ENCODE results near the gene MON2. TPM values are rescaled to one million over a fixed set of nuclear protein-coding genes. Genes with fewer than 3 reads are reported as not detected.

The MON2 gene
- total and polyA plus RNA-seq, 2 of the 8 experiments (the other 6 are each of a cell fraction or from before 2014, with no cell fraction given), result 3.8 to 21.8 TPM

GRCh38 chr12:62643486-62643885 lies 176.9 kb downstream of the MON2 start:
- ChIA-PET CTCF (ENCODE audit: partially characterized antibody) (interaction anchor here (0.9 to 2.3 kb wide), 3 partner anchors 11 to 63 kb away, joined by 3 to 6 read pairs (median 3); no protein-coding TSS in a partner anchor), POLR2A (ENCODE audit: partially characterized antibody) (interaction anchor here (2.2 kb wide), 1 partner anchor 10 kb away, joined by 6 read pairs; no protein-coding TSS in a partner anchor)
- Histone ChIP-seq H3K9me3 (ENCODE audit: insufficient read depth in 2 of 2, low read depth in 1 of 2, low read length in 1 of 2) (no peaks in the 10 kb centered on the region), H3K27me3 (replicated peaks in 1 of 4; ENCODE audit: control insufficient read depth in 3 of 4, extremely low read depth in 1 of 4, insufficient read depth in 3 of 4, low read length in 3 of 4) (no peaks in the 10 kb centered on the region), H3K79me1 (ENCODE audit: low read depth, low read length) (no peaks in the 10 kb centered on the region; the same call in 1 of the 2 replicates), H3K4me2 (ENCODE audit: insufficient read depth in 1 of 2, low read depth in 2 of 2, low read length in 2 of 2) (no peak overlapping the region), H4K8ac (ENCODE audit: extremely low read depth, insufficient read depth, low read length) (no peak overlapping the region), H3K4me1 (replicated peaks in 1 of 4; ENCODE audit: control insufficient read depth in 3 of 4, insufficient read depth in 4 of 4, low read length in 3 of 4) (peaks cover 0 to 12% (median 7%) of the 10 kb centered on the region in 4 experiments; a peak in 6 of 7 replicates), H3K23me2 (ENCODE audit: low read depth, low read length) (no peaks in the 10 kb centered on the region), H3K27ac (ENCODE audit: low read depth, low read length) (no peak overlapping the region), H3K18ac (ENCODE audit: extremely low read depth, low read length) (no peak overlapping the region), H2BK20ac (ENCODE audit: low read length) (no peak overlapping the region), H3K14ac (ENCODE audit: insufficient read length) (no peak overlapping the region), H4K20me1 (replicated peaks in 1 of 2; ENCODE audit: control insufficient read depth in 1 of 2, insufficient read depth in 2 of 2, low read length in 2 of 2) (no peaks in the 10 kb centered on the region), H3K4me3 (ENCODE audit: extremely low read depth in 1 of 4, insufficient read depth in 2 of 4, low read depth in 3 of 4, low read length in 4 of 4) (no peak overlapping the region), H2BK5ac (ENCODE audit: low read depth, low read length) (no peak overlapping the region), H2AFZ (ENCODE audit: low read length) (no peak overlapping the region), H3K4ac (replicated peaks; ENCODE audit: insufficient read length, low read depth, low read length) (no peak overlapping the region), H2BK15ac (ENCODE audit: low read length) (no peak overlapping the region), H3K56ac (replicated peaks; ENCODE audit: insufficient read length, low read depth, low read length) (no peak overlapping the region), H2BK12ac (ENCODE audit: low read depth, low read length) (no peak overlapping the region), H3K23ac (ENCODE audit: insufficient read length) (no peak overlapping the region), H4K91ac (replicated peaks; ENCODE audit: insufficient read length, low read length) (no peak overlapping the region), H3K79me2 (ENCODE audit: control insufficient read depth in 1 of 2, insufficient read depth in 2 of 2, low read length in 2 of 2) (no peaks in the 10 kb centered on the region), H3K36me3 (ENCODE audit: control insufficient read depth in 2 of 4, insufficient read depth in 4 of 4, low read length in 3 of 4) (no peaks in the 10 kb centered on the region; a peak in 1 of 8 replicates), H2AK5ac (ENCODE audit: low read depth, low read length) (no peak overlapping the region), H2BK120ac (replicated peaks; ENCODE audit: low read depth, low read length) (no peak overlapping the region), H3K9ac (replicated peaks in 1 of 4; ENCODE audit: extremely low read depth in 1 of 4, low read depth in 3 of 4, low read length in 3 of 4) (no peak overlapping the region), H4K5ac (ENCODE audit: insufficient read length, low read depth, low read length) (no peak overlapping the region)
- no peak for DNase-seq (ENCODE audit: low read depth in 1 of 2, low spot score in 2 of 2)
- no peak for TF ChIP-seq MAFK (IDR thresholded peaks at IDR 0.05; ENCODE audit: low read depth, low read length)
- TF ChIP-seq JUN (IDR thresholded peaks at IDR 0.05; ENCODE audit: low read depth, low read length), result no peak
- no peak for TF ChIP-seq RFX5 (IDR thresholded peaks at IDR 0.05; ENCODE audit: borderline replicate concordance, low read depth, low read length)
- TF ChIP-seq CBX8 (IDR thresholded peaks at IDR 0.05; ENCODE audit: borderline replicate concordance, low read depth, low read length), result no peak
- TF ChIP-seq E2F6 (IDR thresholded peaks at IDR 0.05), result no peak
- no peak for TF ChIP-seq SIRT6 (IDR thresholded peaks at IDR 0.05; ENCODE audit: low read length)
- no peak for TF ChIP-seq BACH1 (IDR thresholded peaks at IDR 0.05; ENCODE audit: low read length)
- TF ChIP-seq TAF7 (optimal IDR thresholded peaks at IDR 0.05; ENCODE audit: borderline replicate concordance, low read depth, low read length), result no peak
- TF ChIP-seq CREB1 (IDR thresholded peaks at IDR 0.05), result no peak
- TF ChIP-seq RAD21 (IDR thresholded peaks at IDR 0.05 in 1 of 2, conservative IDR thresholded peaks at IDR 0.05 in 1 of 2; ENCODE audit: low read depth in 2 of 2, low read length in 2 of 2), result no peak
- FAIRE-seq, result no peak
- 92% methylated on average over 2 of the region's 2 CpGs; no CpG with 5 or more reads in 1 of the 2 experiments for WGBS, 2 experiments (ENCODE audit: extremely low coverage in 1 of 2, insufficient coverage in 1 of 2, insufficient read length in 1 of 2, insufficient replicate concordance in 2 of 2, low coverage in 1 of 2, low lambda C conversion rate in 2 of 2, missing lambda C conversion rate in 1 of 2)
